ENCODE measurements around the gene FAXC.

Gene FAXC

DNA sequence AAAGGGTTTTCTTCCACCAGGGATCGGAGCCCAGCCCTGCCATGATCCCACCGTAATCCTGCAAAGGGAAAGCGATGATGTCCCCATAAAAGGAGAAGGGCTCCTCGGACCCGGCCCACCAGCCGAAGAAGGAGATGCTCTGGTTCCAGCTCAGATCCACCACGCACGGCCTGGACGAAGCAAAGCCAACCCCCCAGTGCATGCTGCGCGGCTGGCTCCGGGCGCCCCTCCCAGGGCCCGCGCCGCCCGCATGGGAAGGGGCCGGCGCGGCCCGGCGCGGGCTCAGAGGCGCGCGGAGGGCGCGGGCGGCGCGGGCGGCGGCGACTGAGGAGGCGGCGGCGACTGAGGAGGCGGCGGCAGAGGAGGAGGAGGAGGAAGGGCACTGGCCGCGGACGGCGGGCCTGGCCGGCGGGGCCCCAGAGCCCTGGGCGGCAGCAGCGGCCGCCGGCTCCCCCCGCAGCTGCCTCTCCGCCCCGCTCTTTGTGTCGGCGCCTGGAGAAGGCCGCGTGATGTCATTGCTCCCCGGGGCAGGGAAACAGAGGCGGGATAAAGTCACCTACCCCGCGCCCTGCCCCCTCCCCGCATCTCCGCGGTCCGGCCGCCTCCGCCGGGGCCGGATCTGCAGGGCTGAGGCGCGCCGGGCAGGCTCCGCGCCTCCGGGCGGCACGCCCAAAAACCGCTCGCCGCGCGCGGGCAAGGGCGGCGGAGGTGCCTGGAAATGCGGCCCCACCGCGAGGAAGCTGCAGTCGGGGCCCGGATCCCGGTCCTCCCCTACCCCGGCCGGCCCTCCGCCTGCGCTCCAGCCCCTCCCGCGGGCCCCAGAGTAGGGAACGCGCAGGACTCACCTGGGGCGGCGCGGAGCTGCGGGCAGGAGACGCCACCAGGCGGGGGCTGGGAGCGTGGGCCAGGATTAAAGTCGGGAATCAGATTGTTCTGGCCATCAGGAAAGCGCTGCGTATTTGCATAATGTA, at the start of gene FAXC:
Gene FAXC, minus strand, starts transcription at position 504 of the 971 bp plus-strand sequence. Its CDS starts 302 bp downstream, at position 202.
- DNase-seq (ENCODE audit: low spot score), result peak; percentile 63
- TF ChIP-seq, protein P1, sequence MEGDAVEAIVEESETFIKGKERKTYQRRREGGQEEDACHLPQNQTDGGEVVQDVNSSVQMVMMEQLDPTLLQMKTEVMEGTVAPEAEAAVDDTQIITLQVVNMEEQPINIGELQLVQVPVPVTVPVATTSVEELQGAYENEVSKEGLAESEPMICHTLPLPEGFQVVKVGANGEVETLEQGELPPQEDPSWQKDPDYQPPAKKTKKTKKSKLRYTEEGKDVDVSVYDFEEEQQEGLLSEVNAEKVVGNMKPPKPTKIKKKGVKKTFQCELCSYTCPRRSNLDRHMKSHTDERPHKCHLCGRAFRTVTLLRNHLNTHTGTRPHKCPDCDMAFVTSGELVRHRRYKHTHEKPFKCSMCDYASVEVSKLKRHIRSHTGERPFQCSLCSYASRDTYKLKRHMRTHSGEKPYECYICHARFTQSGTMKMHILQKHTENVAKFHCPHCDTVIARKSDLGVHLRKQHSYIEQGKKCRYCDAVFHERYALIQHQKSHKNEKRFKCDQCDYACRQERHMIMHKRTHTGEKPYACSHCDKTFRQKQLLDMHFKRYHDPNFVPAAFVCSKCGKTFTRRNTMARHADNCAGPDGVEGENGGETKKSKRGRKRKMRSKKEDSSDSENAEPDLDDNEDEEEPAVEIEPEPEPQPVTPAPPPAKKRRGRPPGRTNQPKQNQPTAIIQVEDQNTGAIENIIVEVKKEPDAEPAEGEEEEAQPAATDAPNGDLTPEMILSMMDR (IDR thresholded peaks at IDR 0.05; ENCODE audit: extremely low read depth, missing control alignments), result no peak

DNA sequence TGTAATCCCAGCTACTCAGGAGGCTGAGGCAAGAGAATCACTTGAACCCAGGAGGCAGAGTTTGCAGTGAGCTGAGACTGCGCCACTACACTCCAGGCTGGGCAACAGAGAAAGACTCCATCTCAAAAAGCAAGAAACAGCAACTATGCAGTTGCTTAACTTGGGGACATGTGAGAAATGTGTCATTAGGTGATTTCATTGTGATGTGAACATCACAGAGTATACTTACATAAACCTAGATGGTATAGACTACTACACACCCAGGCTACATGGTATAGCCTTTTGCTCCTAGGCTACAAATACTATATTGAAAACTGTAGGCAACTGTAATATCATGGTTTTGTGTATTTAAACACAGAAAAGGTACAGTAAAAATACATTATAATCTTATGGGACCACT, 47.8 kb upstream of the FAXC start:
- TF ChIP-seq, protein P1 (IDR thresholded peaks at IDR 0.05; ENCODE audit: extremely low read depth, missing control alignments), result no peak
- DNase-seq (ENCODE audit: low spot score), result no peak

DNA sequence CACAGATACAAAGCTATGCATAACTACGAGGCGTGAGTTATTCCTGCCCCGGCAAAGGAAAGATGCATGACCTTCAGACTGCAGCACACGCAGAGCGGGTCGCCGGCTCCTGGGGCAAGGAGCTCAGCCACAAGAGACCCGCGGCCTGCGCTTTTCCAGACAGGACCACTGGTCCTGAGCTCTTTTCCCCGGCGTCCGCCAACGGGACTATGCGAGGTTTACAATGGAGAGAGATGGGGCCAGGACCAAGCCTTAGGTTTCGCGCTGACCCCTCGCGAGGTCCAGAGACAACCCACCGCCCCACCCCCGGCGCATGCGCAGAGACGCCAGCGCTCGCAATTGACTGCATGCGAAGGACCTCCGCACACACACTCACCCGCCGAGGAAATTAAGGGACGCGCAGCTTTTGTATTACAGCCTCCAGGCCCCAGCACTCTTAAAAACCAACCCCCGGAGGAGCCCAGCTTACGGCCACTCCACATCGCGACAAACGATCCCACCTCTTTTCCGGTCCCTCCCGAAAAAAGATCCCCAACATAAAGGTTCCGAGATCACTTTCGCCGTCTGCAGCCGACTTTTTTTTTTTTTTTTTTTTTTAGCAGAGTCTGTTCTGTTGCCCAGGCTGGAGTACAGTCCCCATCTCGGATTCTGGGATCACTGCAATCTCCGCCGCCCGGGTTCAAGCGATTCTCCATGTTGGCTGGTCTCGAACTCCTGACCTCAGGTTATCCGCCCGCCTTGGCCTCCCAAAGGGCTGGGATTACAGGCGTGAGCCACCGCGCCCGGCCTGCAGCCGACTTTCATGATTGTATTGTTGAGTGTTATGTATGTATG, 44.4 kb upstream of the FAXC start, which contains the start of gene COQ3:
Gene COQ3, minus strand, starts transcription at position 498 of the 834 bp plus-strand sequence. Its CDS starts 16 bp downstream, at position 482.
- TF ChIP-seq, protein P1 (IDR thresholded peaks at IDR 0.05; ENCODE audit: extremely low read depth, missing control alignments), result no peak
- peak; percentile 82 for DNase-seq (ENCODE audit: low spot score)

DNA sequence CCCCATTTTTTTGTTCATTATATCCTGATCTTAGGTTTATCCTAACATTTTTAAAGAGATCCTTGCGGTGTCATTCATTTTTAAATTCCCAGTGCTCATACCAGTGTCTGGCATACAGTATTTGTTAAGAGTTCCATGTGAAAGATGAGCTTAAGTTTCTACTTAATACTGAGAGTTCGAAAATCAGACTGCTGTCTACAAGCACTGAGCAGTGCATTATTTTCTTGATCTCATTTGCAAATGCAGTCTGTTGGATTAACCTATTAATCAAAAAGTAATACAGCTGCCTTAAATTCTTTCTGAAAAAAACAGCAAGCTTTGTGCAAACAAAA, 43.9 kb upstream of the FAXC start:
- DNase-seq (ENCODE audit: low spot score), result no peak
- TF ChIP-seq, protein P1 (IDR thresholded peaks at IDR 0.05; ENCODE audit: extremely low read depth, missing control alignments), result no peak

DNA sequence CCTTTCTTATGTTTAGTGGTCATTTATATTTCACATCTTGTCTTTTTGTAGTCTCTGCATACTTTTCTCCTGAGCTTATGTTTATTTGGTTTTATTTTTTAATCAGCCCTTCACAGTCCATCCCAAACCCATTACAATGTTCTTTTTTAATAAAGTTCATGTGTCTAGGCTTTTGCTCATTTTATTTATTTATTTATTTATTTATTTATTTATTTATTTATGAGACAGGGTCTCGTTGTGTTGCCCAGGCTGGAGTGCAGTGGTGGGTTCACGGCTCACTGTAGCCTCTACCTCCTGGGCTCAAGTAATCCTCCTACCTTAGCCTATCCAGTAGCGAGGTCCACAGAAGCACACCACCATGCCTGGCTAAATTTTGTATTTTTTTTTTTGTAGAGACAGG, 41.4 kb upstream of the FAXC start:
- TF ChIP-seq, protein P1 (IDR thresholded peaks at IDR 0.05; ENCODE audit: extremely low read depth, missing control alignments), result no peak
- no peak for DNase-seq (ENCODE audit: low spot score)

DNA sequence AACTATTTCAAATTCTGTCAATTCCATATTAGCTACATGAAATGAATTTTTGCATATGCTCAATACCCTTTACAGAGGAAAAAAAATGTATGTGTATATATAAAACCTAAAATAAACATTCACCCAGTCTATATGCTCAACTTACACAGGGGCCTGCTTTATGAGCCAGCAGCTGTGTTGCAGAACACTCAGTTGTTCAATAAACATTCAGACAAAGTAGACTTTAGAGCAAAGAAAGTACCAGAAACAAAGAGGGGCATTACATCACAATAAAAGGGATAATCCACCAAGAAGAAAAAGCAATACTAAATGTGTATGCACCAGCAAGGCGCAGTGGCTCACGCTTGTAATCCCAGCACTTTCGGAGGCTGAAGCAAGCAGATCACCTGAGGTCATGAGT, 35.0 kb upstream of the FAXC start:
- DNase-seq (ENCODE audit: low spot score), result no peak
- TF ChIP-seq, protein P1 (IDR thresholded peaks at IDR 0.05; ENCODE audit: extremely low read depth, missing control alignments), result no peak

DNA sequence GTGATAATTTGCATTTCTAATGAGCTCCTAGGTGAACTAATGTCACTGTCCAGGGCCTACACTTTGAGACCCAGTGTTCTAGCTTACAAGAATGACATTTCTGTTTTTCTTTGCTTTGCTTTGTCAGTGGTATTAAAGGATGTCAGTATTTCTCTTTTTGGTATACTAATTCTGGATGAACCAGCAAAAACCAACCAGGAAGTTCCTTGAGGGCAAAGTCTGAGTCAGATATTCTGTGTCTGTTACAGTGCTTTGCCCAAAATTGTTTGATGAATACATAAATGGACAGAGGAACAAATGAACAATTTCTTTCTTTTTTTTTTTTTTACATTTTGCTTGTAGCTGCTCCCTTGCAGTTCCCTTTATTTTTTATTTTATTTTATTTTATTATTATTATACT, 29.2 kb upstream of the FAXC start:
- TF ChIP-seq, protein P1 (IDR thresholded peaks at IDR 0.05; ENCODE audit: extremely low read depth, missing control alignments), result no peak
- no peak for DNase-seq (ENCODE audit: low spot score)

Measured in GM20000 (cell line).